Measurements from ENCODE around the gene DOCK4. TPM values are rescaled to one million over a fixed set of nuclear protein-coding genes. Genes with fewer than 3 reads are reported as not detected.

The DOCK4 gene
- total and polyA plus RNA-seq, 10 of the 15 experiments (the other 5 are each of a cell fraction or from before 2014, with no cell fraction given) = 0.03 to 0.73 (median 0.38) TPM

GRCh38 chr7:111736552-111736874 lies 469.7 kb downstream of the DOCK4 start:
- ATAC-seq = no peak
- intact Hi-C loops (cut with micrococcal nuclease; ENCODE audit: unreplicated experiment) = loop anchor here (5.0 to 10.0 kb wide), 2 partner anchors 1139 to 1158 kb away; no protein-coding TSS in a partner anchor
- BruUV-seq (replicated peaks) = no TSS peak
- WGBS (ENCODE audit: insufficient coverage, insufficient replicate concordance, low lambda C conversion rate, missing lambda C conversion rate) = 24% methylated on average over 4 of the region's 4 CpGs
- no peak overlapping the region for H2AFZ ChIP-seq (ENCODE audit: control insufficient read depth, low read depth, low read length)
- TF ChIP-seq BRCA1 (IDR thresholded peaks at IDR 0.05; ENCODE audit: low read depth, low read length) = no peak
- no peak for TF ChIP-seq ZNF384 (IDR thresholded peaks at IDR 0.05; ENCODE audit: borderline replicate concordance, low read depth, low read length)
- TF ChIP-seq ZBTB11 (CRISPR knock-in tag; IDR thresholded peaks at IDR 0.05) = no peak
- TF ChIP-seq NR2C2 (IDR thresholded peaks at IDR 0.05; ENCODE audit: borderline replicate concordance, control insufficient read depth, insufficient read length, low read depth) = no peak
- TF ChIP-seq POLR2AphosphoS2 (IDR thresholded peaks at IDR 0.05; ENCODE audit: low read depth, low read length) = no peak
- TF ChIP-seq BHLHE40 (IDR thresholded peaks at IDR 0.05; ENCODE audit: borderline replicate concordance in 1 of 2, low read depth in 2 of 2, low read length in 1 of 2) = no peak
- TF ChIP-seq CHD1 (IDR thresholded peaks at IDR 0.05; ENCODE audit: low read depth, low read length) = no peak
- TF ChIP-seq CBX3 (IDR thresholded peaks at IDR 0.05; ENCODE audit: borderline replicate concordance, low read depth) = no peak
- TF ChIP-seq CHD2 (IDR thresholded peaks at IDR 0.05; ENCODE audit: borderline replicate concordance, low read depth, low read length) = no peak
- no peak for TF ChIP-seq GATAD2B (conservative IDR thresholded peaks at IDR 0.05; ENCODE audit: low read depth)
- no peak for TF ChIP-seq JUND (IDR thresholded peaks at IDR 0.05; ENCODE audit: low read depth, low read length)
- TF ChIP-seq RBBP5 (conservative IDR thresholded peaks at IDR 0.05) = no peak
- TF ChIP-seq, protein P1, sequence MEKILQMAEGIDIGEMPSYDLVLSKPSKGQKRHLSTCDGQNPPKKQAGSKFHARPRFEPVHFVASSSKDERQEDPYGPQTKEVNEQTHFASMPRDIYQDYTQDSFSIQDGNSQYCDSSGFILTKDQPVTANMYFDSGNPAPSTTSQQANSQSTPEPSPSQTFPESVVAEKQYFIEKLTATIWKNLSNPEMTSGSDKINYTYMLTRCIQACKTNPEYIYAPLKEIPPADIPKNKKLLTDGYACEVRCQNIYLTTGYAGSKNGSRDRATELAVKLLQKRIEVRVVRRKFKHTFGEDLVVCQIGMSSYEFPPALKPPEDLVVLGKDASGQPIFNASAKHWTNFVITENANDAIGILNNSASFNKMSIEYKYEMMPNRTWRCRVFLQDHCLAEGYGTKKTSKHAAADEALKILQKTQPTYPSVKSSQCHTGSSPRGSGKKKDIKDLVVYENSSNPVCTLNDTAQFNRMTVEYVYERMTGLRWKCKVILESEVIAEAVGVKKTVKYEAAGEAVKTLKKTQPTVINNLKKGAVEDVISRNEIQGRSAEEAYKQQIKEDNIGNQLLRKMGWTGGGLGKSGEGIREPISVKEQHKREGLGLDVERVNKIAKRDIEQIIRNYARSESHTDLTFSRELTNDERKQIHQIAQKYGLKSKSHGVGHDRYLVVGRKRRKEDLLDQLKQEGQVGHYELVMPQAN (conservative IDR thresholded peaks at IDR 0.05) = no peak
- TF ChIP-seq TCF12 (IDR thresholded peaks at IDR 0.05; ENCODE audit: low read depth, low read length) = no peak
- RAD21 ChIA-PET (ENCODE audit: unreplicated experiment) = interaction anchor here (0.8 kb wide), 1 partner anchor 10 kb away, joined by 4 read pairs; no protein-coding TSS in a partner anchor
- no peaks in the 10 kb centered on the region for H3K4me1 ChIP-seq (ENCODE audit: control insufficient read depth, insufficient read depth, low read length)
- no peaks in the 10 kb centered on the region for H3K79me2 ChIP-seq (ENCODE audit: control insufficient read depth, insufficient read depth, low read length)
- H3K27me3 ChIP-seq (replicated peaks in 1 of 2; ENCODE audit: control insufficient read depth in 2 of 2, insufficient read depth in 2 of 2, low read length in 1 of 2) = no peaks in the 10 kb centered on the region
- CTCF ChIA-PET = interaction anchor here (0.6 to 1.7 kb wide), 11 partner anchors 10 to 1797 kb away, joined by 3 to 8 read pairs (median 3); partner anchors contain the start of gene IMMP2L
- H3K9me3 ChIP-seq (replicated peaks; ENCODE audit: control insufficient read depth, insufficient read depth, low read length) = no peaks in the 10 kb centered on the region
- POLR2A ChIA-PET = no interaction called here
- SMC1A ChIA-PET (ENCODE audit: uncharacterized antibody, unreplicated experiment) = interaction anchor here (0.6 to 1.5 kb wide), 6 partner anchors 10 to 1669 kb away, joined by 3 to 8 read pairs (median 3); no protein-coding TSS in a partner anchor
- no peaks in the 10 kb centered on the region for H3K36me3 ChIP-seq (ENCODE audit: control insufficient read depth in 2 of 2, insufficient read depth in 2 of 2, low read length in 1 of 2)
- DNase-seq (ENCODE audit: low read depth, low spot score) = no peak
- in situ Hi-C loops (cut with MboI) = loop anchor here (10.0 kb wide), 2 partner anchors 242 to 412 kb away; no protein-coding TSS in a partner anchor
- H3K27ac ChIP-seq (ENCODE audit: control insufficient read depth, insufficient read depth) = no peak overlapping the region
- H3K9ac ChIP-seq (ENCODE audit: control insufficient read depth, insufficient read depth, low read length) = no peak overlapping the region
- no peak for FAIRE-seq
- H3K4me3 ChIP-seq = no peak overlapping the region
- H3K4me2 ChIP-seq (ENCODE audit: control insufficient read depth, insufficient read depth) = no peak overlapping the region
- no peaks in the 10 kb centered on the region for H4K20me1 ChIP-seq (ENCODE audit: control insufficient read depth, insufficient read depth)
